NCI-H345 treated with DMSO at 0.1 percent for 48 hours (cell line): Measurements from ENCODE around the gene ZFP1.

Experiments
- DNase-seq: peaks from one replicate; lab custom pipeline; 2025; ENCODE audit not compliant: unreplicated experiment; lab: John Stamatoyannopoulos, UW

The ZFP1 gene

DNA sequence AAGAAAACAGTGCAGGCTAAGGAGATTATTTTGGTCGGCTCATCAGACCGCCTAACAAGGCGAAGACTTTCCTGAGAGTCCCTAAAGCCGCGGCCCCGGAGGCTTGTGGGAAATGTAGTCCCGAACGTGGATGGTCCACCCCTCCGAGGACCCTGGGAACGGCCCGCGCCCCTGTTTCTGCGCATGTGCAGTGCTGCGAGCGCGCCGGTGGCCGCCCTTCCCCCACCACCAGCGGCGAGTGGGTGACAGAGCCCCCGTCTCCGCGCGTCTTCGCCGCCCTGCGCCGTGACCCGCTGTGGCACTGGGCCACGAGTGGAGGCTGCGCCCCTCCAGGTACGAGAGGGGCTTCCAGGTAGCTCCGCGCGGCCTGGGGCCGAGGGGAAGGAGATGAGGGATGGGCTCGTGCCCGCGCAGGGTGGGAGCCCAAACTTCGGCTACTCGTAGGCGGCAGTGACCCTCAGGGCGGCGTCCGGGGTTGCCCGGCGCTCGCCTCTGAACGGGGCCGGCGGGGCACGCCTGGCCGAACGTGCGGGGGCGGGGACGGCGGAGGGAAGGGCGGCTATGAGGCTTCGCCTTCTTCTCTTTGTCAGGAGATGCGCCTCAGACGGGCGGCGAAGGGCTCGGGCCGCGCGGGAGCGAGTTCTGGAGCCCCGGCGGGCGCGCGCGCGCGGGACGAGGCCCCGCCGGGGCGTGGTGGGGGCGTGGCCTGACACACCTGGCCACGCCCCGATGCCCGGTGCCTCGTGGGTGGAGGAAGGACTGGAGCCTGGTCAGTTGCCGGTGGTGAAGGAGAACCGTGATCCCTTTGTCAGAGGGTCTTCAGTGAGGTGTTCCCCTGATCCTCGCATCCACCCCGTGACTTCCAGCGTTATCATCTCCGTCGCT is at the start of gene ZFP1:
ZFP1 (plus strand) TSS at position 214 of the 885 bp plus-strand sequence. CDS start 4,428 bp downstream, outside the sequence.
- DNase-seq = peak; percentile 71

DNA sequence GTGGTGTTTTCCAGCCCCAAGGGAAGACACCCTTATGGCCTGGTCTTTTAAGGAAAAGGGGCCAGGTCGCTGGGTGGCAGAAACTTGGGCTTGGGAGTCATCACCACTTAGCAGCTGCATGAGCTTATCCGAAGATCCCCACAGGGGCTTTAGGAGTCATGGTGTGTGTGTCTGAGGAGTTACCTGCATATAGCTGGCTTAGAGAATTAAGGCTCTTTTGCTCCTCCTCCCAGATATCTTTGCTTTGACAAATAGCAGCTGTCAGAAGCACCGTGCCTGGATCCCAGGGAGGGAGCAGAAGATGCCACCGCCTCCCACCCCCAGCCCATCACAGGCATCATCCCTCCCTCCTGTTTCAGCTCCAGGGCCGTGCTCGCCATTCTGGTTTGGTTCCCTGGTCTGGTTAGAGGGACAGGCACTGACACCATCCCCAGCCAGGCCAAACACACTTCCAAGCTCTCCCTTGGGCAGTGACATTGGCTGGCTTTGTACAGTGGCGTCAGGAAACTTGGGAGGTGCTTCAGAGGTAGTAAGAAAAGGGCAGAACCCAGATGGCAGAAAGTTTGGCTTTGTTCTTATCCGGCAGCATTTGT is 49.2 kb upstream of the ZFP1 start:
- no peak for DNase-seq

DNA sequence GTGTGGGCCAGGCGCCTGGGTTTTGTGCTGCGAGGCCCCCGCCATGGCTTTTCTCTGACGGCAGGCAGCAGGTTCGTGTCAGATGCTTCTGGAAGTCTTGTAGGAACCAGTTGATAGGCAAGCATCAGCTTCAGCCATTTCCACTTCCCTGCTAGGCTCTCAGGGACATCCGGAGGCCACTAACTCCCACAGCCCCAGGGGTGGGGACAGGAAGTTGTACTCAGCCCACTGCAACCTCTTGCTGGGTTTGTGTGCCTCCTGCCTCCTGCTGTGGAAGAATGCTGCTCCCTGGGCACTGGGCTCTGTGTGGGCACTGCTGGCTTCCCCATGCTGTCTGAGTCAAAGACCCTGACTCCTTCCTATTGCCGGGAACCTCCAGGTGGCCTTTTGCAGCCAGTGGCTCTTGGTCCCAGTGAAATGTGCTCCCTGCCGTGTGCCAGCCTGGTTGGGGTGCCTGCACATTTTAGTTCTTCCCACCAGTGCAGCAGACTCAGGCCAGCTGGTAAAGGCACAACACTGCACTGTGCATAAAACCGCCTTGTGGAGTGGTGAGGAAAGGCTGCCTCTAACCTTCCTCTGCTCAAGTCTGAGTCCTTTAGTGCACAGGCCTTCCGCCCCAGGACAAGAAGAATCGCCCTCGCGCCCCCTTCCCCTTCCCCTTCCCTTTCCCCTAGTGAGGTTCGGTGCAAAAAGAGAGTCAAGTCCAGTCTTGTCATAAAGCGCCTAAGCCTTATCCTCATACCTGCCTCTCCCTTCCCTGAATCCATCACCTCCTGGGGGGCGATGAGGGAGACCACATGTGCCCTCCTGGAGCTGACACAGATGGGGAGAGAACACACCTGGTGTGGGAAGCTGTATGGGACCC is 48.4 kb upstream of the ZFP1 start:
- DNase-seq = no peak

GRCh38 chr16:75100603-75100990 is 47.7 kb upstream of the ZFP1 start:
- DNase-seq = no peak

GRCh38 chr16:75101635-75102034 is 46.7 kb upstream of the ZFP1 start:
- DNase-seq = no peak

DNA sequence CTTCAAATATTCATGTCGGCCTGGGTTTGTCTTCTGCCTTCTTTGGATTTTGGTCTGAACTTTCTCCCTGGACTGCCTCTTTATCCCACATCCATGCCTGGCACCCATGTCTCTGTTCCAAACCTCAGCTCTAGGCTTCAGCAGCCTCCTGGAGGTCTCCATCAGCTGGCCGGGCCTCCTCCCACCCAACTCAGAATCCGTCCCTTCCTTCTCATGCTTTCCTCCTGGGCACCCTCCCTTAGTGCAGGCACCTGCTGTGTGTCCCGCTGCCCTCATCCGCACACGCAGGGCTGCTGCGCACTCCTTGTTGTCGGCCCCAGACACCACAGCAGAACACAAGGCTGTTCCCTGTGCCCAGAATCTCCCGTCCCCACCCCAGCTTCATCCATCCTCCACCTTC is 45.7 kb upstream of the ZFP1 start:
- no peak for DNase-seq

DNA sequence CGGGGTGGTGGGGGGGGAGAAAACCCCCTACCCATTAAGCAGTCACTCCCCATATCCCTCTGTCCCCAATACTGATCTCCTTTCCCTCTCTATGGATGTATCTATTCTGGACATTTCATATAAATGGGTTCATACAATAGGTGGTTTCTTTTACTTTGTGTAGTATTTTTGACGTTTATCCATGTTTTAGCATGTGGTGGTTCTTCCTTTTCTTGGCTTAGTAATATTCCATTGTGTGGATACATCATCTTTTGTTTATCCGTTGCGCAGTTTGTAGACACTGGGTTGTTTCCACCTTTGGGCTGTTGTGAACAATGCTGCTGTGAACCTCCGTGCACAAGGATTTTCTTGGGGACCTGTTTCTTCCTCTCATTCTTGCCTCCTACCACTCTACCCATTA is 44.3 kb upstream of the ZFP1 start:
- no peak for DNase-seq

- no peak for DNase-seq
These were observed 43.5 kb upstream of the ZFP1 start for GRCh38 chr16:75104836-75105235.

GRCh38 chr16:75105306-75106061 is 42.8 kb upstream of the ZFP1 start:
- DNase-seq = no peak

DNA sequence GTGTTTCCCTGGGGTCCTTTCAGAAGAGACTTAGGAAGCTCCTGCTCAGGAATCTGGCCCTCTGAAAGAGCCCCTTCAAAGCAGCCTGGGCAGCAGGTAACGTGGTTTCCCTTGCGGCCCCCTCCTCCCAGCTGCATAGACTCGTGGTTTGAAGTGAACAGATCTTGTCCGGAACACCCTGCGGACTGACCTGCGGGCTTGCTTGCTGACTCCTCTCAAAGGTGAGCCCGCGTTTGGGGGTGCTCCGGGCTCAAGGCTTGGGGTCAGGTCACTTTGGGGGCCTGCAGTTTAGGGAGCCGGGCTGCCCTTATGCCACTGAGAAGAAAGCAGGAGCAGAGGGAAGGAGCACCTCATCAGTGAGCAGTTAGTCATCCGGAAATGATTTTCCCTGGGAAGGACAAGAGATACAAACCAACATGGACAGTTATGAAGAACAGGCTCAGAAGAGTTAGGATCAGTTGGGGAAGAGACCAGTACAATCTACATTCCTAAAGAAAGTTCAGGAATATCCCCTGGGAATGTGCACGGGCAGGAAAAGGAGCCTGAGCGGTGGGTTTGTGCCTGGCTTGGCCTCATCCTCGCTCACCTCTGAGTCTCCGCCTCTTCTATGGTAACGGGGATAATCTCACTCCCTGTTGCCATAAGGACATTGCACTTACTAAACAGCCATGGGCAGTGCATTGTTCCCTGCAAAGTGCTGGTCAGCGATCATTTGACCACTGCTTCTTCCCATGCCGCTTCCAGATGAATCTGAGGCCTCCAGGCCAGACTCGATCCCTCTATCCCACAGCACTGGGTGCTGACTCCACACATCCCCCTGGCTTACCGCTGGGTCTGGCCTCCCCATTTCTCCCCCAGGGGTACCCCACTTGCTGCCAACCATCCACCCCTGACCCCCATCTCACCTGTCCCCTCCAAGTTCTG is 41.7 kb upstream of the ZFP1 start:
- DNase-seq = no peak

GRCh38 chr16:75107505-75107904 is 40.8 kb upstream of the ZFP1 start:
- DNase-seq = no peak

GRCh38 chr16:75108792-75109731 is 39.3 kb upstream of the ZFP1 start:
- DNase-seq = no peak

DNA sequence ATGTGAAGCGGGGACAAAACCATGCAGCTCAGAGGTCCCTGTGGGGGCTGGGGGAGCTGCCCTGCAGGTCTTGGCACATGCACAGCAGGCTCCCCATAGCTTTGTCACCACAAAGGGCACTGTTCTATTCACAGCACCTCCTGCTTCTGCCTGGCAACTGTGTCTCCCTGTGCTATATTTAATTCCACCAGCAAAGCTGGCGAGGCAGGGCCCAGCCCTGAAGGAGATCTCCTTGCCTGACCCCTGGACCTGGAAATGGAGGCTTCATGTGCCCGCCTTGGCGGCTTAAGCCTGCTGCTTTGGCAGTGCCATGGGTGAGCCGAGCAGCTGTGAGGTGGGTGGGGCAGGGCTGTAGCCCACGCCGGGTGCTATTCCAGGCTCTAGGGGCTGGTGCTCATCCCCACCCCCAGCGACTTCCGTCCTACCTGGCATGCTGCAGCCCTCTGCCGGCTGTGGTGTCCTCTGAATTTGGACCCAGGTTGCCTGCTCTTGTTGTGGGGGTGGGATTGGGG is 38.5 kb upstream of the ZFP1 start:
- DNase-seq = no peak

DNA sequence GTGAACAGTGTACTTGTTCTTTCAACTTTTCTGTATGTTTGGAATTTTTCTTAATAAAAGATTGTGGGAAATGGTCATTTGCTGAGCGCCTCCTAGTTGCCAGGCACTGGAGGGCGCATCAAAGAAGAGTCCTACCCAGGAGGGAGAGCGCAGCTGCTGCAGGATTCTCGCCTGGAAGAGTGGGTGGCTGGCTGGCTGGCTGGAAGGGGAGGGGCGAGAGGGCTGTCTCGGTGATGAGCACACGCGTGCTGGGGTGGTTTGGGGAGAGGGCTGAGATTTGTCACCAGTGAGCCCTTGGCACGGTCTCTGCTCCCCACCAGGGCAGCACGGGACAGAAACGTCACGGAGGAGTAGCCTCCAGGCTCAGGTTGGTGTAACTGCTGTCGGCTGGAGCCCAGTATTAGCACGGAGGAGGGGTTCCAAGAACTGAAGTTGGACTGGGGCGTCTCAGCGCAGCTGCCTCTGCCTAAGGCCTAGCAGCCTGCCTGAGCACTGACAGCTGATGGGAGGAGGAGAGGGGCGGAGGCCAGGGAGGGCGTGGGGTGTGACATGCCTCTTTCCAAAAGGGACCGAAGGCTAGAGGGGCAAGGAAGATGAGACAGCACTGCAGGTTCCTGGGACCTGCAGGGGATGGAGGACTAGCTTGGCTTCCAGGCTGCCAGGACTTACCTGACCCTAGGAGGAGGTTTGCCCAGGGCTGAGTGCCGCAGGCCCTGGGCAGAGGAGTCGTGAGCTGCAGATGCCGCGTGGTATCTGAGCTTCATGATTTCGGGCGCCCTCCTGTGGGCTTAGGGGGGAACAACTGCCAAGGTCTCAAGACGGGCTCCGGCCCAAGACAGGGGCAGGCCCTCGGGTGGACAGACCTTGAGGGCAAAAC is 37.4 kb upstream of the ZFP1 start:
- peak; percentile 39 for DNase-seq

- DNase-seq = no peak
These were observed 36.8 kb upstream of the ZFP1 start for GRCh38 chr16:75111514-75111940.

- DNase-seq = no peak
These were observed 36.2 kb upstream of the ZFP1 start for GRCh38 chr16:75111961-75112733.
